NB4 (cell line): ENCODE measurements around the gene CPED1.

Source experiments
- DNase-seq: peaks from one replicate; pipeline ENCODE4 v3.0.0; 2010; ENCODE audit warnings: low read depth
- H3K4me3 ChIP-seq: one replicate; pipeline ENCODE4 v1.5.1; 2011; ENCODE audit warnings: mild to moderate bottlenecking, low read depth, low read length, moderate library complexity
- CTCF ChIP-seq: IDR thresholded peaks from one replicate; pipeline ENCODE4 v1.5.1; 2012; ENCODE audit warnings: low read depth, low read length
- MAX ChIP-seq: IDR thresholded peaks from 2 replicates; pipeline ENCODE4 v1.6.1; 2011; ENCODE audit warnings: low read depth, low read length
- MYC ChIP-seq: IDR thresholded peaks from 2 replicates; pipeline ENCODE4 v1.6.1; 2011; ENCODE audit warnings: low read depth, low read length
- POLR2A ChIP-seq: IDR thresholded peaks from 2 replicates; pipeline ENCODE4 v1.6.1; 2011; ENCODE audit warnings: mild to moderate bottlenecking; ENCODE audit not compliant: insufficient read length; ENCODE audit errors: extremely low read depth

Gene CPED1

GRCh38 chr7:121331048-121331447 is 342.5 kb downstream of the CPED1 start:
- H3K4me3 ChIP-seq: no peak overlapping the region
- DNase-seq: no peak
- TF ChIP-seq POLR2A: no peak
- TF ChIP-seq MYC: no peak
- TF ChIP-seq MAX: no peak
- no peak for TF ChIP-seq CTCF

GRCh38 chr7:121331574-121331973 is 343.1 kb downstream of the CPED1 start:
- H3K4me3 ChIP-seq: no peak overlapping the region
- TF ChIP-seq MYC: no peak
- TF ChIP-seq MAX: no peak
- TF ChIP-seq POLR2A: no peak
- TF ChIP-seq CTCF: no peak
- DNase-seq: no peak

- no peak for DNase-seq
- TF ChIP-seq POLR2A (no peak), CTCF (no peak), MAX (no peak), MYC (no peak)
- no peak overlapping the region for H3K4me3 ChIP-seq
Observed at GRCh38 chr7:121334376-121334775, 345.9 kb downstream of the CPED1 start.

GRCh38 chr7:121334875-121335648 is 346.6 kb downstream of the CPED1 start:
- no peak overlapping the region for H3K4me3 ChIP-seq
- DNase-seq: no peak
- TF ChIP-seq POLR2A (no peak), MYC (no peak), CTCF (no peak), MAX (no peak)

- DNase-seq: no peak
- H3K4me3 ChIP-seq: no peak overlapping the region
- TF ChIP-seq POLR2A: no peak
- no peak for TF ChIP-seq MYC
- no peak for TF ChIP-seq CTCF
Observed at GRCh38 chr7:121336579-121336978, 348.1 kb downstream of the CPED1 start.
